ENCODE measurements around the gene MPPE1.

Gene MPPE1

DNA sequence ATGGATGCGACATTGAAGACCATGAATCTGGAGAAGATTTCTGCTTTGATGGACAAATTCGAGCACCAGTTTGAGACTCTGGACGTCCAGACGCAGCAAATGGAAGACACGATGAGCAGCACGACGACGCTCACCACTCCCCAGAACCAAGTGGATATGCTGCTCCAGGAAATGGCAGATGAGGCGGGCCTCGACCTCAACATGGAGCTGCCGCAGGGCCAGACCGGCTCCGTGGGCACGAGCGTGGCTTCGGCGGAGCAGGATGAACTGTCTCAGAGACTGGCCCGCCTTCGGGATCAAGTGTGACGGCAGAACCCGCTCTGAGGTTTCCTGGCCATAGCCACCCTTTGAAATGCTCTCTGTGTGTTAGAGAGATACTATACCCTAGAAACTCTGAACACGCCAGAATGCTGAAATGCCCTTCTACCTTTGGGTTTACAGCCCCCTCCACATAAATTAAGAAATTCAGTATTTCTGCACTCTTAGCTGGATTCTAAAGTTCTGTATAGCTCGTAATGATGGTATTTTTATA lies 56.2 kb downstream of the MPPE1 start:
- peak; percentile 35 for DNase-seq

DNA sequence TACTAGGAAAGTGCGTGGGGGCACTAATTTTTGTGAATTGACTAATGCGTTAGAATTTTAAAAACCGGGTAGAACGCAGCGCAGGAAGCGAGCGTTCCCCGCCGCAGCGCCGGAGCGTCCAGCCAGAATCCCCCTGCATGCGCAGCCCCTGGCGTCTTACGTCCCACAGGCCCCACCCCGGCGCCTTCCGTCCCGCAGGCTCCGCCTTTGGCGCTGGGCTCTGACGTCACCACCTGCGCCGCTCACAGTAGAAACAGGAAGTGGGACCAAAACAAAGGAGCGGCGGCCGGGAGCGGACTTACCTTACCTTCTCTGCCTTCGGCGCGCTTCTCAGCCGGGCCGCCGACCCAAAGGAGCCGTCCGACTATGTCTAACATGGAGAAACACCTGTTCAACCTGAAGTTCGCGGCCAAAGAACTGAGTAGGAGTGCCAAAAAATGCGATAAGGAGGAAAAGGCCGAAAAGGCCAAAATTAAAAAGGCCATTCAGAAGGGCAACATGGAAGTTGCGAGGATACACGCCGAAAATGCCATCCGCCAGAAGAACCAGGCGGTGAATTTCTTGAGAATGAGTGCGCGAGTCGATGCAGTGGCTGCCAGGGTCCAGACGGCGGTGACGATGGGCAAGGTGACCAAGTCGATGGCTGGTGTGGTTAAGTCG lies 56.8 kb downstream of the MPPE1 start, which contains the start of gene CHMP1B:
TSS of gene CHMP1B (plus strand) at position 268 of the 660 bp plus-strand sequence. CDS start at position 367, 99 bp downstream.
- DNase-seq = peak; percentile 98

DNA sequence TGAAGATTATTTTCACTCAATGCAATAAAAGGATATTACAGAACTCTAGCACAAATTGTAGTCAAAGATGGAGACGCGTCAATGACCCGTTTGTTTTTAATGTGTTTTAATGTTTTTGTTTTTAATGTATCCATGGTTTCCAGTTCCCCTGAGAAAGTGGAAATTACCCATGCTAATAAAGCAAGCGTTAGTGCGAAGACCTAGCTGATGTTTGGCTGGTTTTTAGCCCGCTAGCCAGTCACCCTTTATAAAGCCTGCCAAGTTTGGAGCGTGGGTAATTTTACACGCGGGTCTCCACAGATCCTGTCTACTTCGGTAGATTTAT lies 57.3 kb downstream of the MPPE1 start:
- no peak for DNase-seq

DNA sequence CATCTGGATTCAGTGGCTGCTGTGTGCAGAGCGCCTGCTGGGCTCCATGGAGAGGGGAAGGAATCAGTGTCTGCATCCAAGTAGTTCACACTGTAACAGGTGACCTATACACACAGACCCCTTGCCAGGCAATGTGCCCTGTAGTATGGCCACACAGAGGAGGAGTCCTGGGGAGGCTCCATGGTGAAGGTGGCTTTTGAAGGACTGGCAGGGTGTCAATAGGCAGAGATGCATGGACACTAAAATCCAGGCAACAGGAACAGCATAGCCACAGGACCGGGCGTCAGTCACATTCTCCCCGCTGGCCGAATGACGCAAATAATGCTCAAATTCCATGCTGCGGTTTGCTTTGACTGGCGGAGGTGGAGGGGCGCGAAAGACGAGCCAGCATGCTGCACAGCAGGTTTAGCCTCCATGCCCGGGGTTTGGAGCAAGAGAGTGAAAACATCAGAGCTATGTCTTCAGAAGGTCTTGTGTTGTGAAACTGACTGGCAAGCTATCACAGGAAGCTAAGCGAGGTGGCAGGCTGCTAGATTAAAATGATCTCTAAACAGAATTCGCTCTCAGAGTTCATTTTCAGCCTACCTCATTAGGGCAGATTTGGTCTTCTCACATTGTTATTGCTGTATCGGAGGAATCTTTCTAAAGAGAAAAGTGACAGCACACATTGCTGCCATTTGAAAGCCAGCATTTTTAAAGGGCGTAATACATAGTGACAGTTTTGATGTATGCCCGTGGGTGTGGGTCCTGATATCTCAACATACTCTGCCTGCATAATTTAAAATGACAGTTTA lies 58.1 kb downstream of the MPPE1 start:
- peak; percentile 96 for DNase-seq

DNA sequence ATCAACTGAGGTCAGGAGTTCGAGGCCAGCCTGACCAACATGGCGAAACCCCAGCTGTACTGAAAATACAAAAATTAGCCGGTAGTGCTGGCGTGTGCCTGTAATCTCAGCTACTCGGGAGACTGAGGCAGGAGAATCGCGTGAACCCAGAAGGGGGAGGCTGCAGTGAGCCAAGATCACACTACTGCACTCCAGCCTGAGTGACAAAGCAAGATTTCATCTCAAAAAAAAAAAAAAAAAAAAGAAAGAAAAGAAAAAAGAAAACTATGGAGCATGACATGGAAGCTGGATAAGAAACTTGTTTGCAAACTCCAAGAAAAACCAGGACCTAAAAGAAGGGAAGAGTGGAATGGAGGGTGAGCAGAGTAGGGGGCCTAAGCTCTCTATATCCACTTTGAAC lies 58.8 kb downstream of the MPPE1 start:
- DNase-seq = no peak

DNA sequence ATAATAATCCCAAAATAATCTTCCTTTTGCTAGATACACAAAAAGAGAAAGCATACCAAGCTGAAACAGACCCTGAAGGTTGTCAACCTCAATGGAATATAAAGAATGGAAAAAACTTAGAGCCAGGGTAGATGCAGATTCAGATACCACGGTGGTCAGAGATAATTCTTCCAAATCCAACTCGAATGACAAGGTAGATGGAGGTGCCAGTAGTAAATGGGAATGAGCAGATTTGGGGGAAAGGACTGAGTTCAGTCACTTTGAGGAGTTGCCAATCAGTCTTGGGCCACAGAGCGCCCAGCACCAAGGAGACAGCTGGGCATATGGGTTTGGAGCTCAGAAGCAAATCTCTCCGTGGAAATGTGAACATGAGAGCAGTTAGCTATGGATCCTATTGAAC lies 60.3 kb downstream of the MPPE1 start:
- DNase-seq = no peak

DNA sequence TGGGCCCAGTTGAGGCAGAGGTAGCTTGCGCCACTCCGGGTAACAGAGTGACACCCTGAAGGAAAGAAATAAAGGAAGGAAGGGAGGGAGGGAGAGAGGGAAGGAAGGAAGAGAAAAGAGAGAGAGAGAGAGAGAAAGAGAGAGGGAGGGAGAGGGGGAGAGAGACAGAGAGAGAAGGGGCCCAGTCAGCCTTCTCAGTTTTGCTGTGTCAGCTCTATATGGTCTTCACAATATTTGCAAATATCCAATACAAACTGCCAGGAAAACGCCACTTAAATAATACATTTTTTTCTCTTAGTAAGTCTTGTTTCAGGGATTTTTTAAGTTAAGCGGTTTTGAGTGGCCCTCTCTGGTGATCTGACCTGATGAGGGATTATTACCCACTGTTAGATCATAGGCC lies 62.5 kb downstream of the MPPE1 start:
- DNase-seq = no peak

DNA sequence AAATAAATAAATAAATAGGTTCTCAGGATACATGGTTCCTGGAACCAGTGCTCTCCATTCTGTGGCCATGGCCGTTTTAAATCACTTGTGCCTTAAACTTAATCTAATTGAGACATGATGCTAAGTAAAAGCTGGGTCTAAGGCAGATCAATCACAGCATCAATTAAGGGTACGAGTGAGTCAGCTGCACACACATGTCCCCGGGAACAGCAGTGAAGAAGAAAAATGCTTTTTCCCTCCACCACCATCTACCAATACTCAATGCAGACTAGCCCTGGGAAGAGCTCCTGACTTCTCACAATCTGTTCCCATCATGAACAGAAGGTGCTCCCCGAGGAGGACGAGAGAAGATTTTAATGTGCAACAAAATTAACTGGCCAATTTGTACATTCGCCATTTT lies 63.7 kb downstream of the MPPE1 start:
- no peak for DNase-seq

DNA sequence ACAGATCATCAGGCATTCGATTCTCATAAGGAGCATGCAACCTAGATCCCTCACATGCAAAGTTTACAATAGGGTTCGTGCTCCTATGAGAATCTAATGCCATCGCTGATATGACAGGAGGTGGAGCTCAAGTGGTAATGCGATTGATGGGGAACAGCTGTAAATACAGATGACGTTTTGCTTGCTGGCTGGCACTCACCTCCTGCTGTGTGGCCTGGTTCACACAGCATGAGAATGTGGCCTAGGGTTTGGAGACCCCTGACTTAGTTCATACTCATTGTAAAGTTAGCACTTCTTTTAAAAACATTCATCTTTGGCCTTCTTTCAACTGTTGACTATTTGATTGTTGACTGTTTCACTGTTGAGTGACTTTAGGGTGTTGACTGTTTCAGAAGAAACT lies 65.6 kb downstream of the MPPE1 start:
- DNase-seq = no peak

DNA sequence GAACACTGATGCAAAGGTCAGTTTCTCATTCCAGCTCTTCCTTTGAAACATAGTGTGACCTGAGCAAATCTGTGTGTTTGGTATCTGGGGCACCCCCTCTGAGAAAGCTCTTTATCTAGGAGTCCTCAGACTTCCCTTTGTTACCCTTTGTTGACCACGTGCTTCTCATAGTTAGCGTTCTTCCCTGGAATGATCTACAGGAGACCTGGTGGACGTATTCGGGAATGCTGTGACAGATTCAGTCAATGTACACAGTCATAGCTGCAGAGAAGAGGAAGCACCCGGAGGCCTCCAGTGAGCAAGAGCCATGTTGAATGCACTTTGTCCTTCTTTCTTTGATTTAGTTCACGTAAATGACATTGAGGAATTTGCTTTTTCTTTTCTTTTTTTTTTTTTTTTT lies 67.6 kb downstream of the MPPE1 start:
- no peak for DNase-seq

DNA sequence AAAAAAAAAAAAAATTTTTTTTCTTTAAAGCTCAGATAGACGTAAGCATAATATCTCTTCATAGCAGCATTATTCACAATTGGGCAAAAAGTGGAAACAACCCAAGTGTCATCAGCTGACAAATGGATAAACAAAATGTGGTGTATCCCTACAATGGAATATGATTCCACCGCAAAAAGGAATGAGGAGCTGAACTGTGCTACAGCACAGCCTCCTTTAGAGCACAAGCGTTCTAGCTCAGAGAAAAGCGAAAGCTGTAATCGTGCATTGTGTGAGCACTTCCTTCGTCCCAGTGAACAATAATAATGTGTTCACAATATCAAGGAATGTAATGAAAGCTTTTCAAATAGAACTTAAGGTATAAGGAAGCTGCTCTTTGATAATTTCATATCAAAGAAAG lies 68.6 kb downstream of the MPPE1 start:
- no peak for DNase-seq

DNA sequence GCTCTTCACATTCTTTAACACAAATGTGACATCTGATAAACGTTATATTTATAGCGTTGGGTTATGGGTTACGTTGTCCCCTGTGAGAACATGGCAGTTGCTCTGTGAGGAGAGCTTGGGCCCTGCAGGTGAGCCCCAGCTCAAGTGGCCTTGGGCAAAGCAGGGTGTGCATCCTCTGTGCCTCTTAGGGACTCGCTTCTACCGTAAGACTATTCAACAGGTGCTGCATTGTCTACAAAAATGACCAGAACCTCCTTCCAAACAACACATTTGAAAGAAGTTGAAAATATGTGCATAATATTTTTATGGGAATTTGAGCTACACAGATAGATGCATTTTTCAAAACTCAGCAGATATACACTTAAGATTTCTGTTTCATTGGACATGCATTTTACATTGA lies 73.3 kb downstream of the MPPE1 start:
- no peak for DNase-seq
